Transverse colon (tissue), 4 donors: ENCODE data around the gene SNX22. TPM values are rescaled to one million over a fixed set of nuclear protein-coding genes. Genes with fewer than 3 reads are reported as not detected.

ENCODE experiments used
- DNase-seq: peaks from one replicate; pipeline ENCODE4 v3.0.0-alpha.2; 2019
- H3K27ac ChIP-seq, 4 donors: fragments of 200-600 bp; sonication (generic); 2 replicates each; pipeline ENCODE4 v1.5.1; 2016 to 2018; ENCODE audit warnings: inconsistent platforms in 4 of 4
- H3K27me3 ChIP-seq: fragments of 200-600 bp; sonication (generic); 2 replicates; pipeline ENCODE4 v1.5.1; 2017; ENCODE audit warnings: inconsistent platforms
- H3K36me3 ChIP-seq, 4 donors: fragments of 200-600 bp; sonication (generic); 2 replicates each; pipeline ENCODE4 v1.5.1; 2017 to 2019; ENCODE audit warnings: inconsistent platforms in 4 of 4
- H3K4me1 ChIP-seq, 4 donors: fragments of 200-600 bp; sonication (generic); 2 replicates each; pipeline ENCODE4 v1.5.1; 2017 to 2020; ENCODE audit warnings: inconsistent platforms in 4 of 4
- H3K4me3 ChIP-seq, 4 donors: fragments of 200-600 bp; sonication (generic); 1 replicate in 1 of 4; 2 replicates in 3 of 4; pipeline versions ENCODE4 v1.5.1 to v1.6.1; 2017 to 2019; ENCODE audit warnings: inconsistent platforms in 4 of 4
- H3K9me3 ChIP-seq, 2 donors: fragments of 200-600 bp; sonication (generic); 2 replicates each; pipeline ENCODE4 v1.5.1; 2017 to 2019; ENCODE audit warnings: inconsistent platforms in 2 of 2
- EP300 ChIP-seq: sonication (generic); formaldehyde crosslinking; IDR thresholded peaks from one replicate; pipeline ENCODE4 v1.6.1; 2017; ENCODE audit warnings: antibody characterized with exemption, low read depth
- POLR2A ChIP-seq: fragments of 450-650 bp; IDR thresholded peaks from one replicate; pipeline ENCODE4 v1.6.1; 2016; ENCODE audit warnings: antibody characterized with exemption, mild to moderate bottlenecking, moderate library complexity
- POLR2AphosphoS5 ChIP-seq, 3 donors: sonication (generic); formaldehyde crosslinking; IDR thresholded peaks; one replicate each; pipeline ENCODE4 v1.6.1; 2016; ENCODE audit warnings: antibody characterized with exemption in 3 of 3
- WGBS, 2 donors: methylation state at CpG; one replicate each; pipeline ENCODE4 v1.1.5; 2018; ENCODE audit warnings: low coverage in 1 of 2; 5-methylcytosine and 5-hydroxymethylcytosine counted together
- in situ Hi-C, 4 donors: fragments of 200-750 bp; cut with MboI; loops; one replicate each; pipeline versions ENCODE4 v1.15.0 to v1.15.1; 2017; ENCODE audit warnings: low sequenced_read_pairs in 3 of 4, low pct_ligation_motif_present in 1 of 4, low pct_unique_long_range_greater_than_20kb in 1 of 4
- intact Hi-C: fragments of 100-400 bp; cut with DNase I; formaldehyde crosslinking; loops from one replicate; pipeline ENCODE4 v1.15.1; 2023; ENCODE audit warnings: low total_unique reads
- total RNA-seq, 4 donors: library from RNA; depleted of rRNA; stranded (reverse); fragments of >200 nt; gene quantifications; one replicate each; pipeline ENCODE4 v1.1.0, GENCODE V29; 2016
- TF ChIP-seq, protein P1 (sequence below), 5 experiments: fragments of 200-600 bp in 3 of 5; fragments of 450-650 bp in 2 of 5; sonication (generic) in 3 of 5; IDR thresholded peaks; 1 replicate in 2 of 5; 2 replicates in 3 of 5; pipeline ENCODE4 v1.5.1; 2016 to 2017; ENCODE audit warnings: antibody characterized with exemption in 5 of 5, inconsistent platforms in 3 of 5, mild to moderate bottlenecking in 2 of 5, moderate library complexity in 1 of 5

Gene SNX22
- total RNA-seq, 4 donors from 2014 or later, result 2.2 to 3.7 TPM; not detected in 2

DNA sequence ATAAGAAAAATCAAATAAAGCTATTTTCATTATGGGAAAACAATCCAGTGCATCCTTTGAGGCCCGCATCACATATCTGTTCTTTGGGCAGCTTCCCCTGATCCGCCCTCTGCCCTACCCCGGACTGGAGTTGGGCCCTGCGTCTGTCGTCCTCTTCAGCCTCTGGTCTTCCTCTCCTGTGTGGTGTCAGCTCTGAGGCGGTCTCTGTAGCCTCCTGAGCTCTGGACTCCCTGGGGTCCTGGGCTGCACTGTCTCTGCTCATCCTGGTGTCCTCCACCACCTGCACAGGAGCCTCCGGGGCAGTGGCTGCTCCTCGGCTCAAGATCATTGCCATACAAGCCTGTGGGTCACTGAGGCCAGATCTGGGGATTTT is 7.4 kb upstream of the SNX22 start:
- no peaks in the 10 kb centered on the region for H3K9me3 ChIP-seq
- intact Hi-C loops, result no loop called here

GRCh38 chr15:64144565-64145281 is 6.8 kb upstream of the SNX22 start:
- no peak for DNase-seq
- Histone ChIP-seq H3K9me3 (no peaks in the 10 kb centered on the region), H3K4me3 (no peak overlapping the region), H3K27me3 (no peaks in the 10 kb centered on the region), H3K27ac (no peak overlapping the region), H3K36me3 (peaks cover 0 to 15% (median 0%) of the 10 kb centered on the region in 4 donors), H3K4me1 (no peaks in the 10 kb centered on the region)
- TF ChIP-seq POLR2AphosphoS5 (IDR thresholded peaks at IDR 0.05) (no peak), EP300 (no peak), POLR2A (no peak)
- TF ChIP-seq, protein P1, sequence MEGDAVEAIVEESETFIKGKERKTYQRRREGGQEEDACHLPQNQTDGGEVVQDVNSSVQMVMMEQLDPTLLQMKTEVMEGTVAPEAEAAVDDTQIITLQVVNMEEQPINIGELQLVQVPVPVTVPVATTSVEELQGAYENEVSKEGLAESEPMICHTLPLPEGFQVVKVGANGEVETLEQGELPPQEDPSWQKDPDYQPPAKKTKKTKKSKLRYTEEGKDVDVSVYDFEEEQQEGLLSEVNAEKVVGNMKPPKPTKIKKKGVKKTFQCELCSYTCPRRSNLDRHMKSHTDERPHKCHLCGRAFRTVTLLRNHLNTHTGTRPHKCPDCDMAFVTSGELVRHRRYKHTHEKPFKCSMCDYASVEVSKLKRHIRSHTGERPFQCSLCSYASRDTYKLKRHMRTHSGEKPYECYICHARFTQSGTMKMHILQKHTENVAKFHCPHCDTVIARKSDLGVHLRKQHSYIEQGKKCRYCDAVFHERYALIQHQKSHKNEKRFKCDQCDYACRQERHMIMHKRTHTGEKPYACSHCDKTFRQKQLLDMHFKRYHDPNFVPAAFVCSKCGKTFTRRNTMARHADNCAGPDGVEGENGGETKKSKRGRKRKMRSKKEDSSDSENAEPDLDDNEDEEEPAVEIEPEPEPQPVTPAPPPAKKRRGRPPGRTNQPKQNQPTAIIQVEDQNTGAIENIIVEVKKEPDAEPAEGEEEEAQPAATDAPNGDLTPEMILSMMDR (IDR thresholded peaks at IDR 0.05), result no peak
- WGBS, 2 donors, result 82% methylated on average over 14 of the region's 14 CpGs; no CpG with 5 or more reads in 1 of the 2 donors
- intact Hi-C loops (no loop called here), in situ Hi-C loops (no loop called here)

More for the DNA sequence above, 7.4 kb upstream of the SNX22 start:
- DNase-seq, result no peak
- Histone ChIP-seq H3K36me3 (peaks cover 0 to 15% (median 0%) of the 10 kb centered on the region in 4 donors), H3K27ac (no peak overlapping the region), H3K27me3 (no peaks in the 10 kb centered on the region), H3K4me3 (no peak overlapping the region), H3K4me1 (no peaks in the 10 kb centered on the region)
- TF ChIP-seq EP300 (no peak), POLR2A (no peak), POLR2AphosphoS5 (IDR thresholded peaks at IDR 0.05) (no peak)
- TF ChIP-seq, protein P1 (IDR thresholded peaks at IDR 0.05), result no peak
- in situ Hi-C loops, result no loop called here
- 75 to 100% methylated on average over 1 to 8 of the region's 8 CpGs for WGBS, 2 donors

DNA sequence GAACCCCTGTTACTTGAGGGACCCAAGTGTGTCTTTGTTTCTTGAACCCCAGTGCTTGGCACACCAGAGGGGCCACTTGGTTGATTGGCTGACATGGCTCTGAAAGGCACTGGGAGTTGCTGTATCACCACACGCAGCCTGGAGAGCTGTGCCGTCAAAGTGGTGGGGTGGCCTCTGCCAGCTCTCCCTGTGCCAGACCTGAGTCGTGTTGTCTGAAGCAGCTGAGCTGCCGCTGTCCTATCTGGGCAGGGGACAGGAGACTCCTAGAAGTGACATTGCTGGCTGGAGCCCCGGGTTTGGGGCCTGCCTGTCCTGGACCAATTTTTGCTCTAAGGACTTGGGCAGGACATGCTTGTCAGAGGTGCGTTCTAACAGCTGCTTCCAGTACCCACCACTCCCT is 5.5 kb upstream of the SNX22 start:
- peaks cover 0 to 3% (median 2%) of the 10 kb centered on the region in 4 donors for H3K4me1 ChIP-seq
- H3K9me3 ChIP-seq, result no peaks in the 10 kb centered on the region
- H3K27me3 ChIP-seq, result peaks cover 3% of the 10 kb centered on the region
- TF ChIP-seq, protein P1 (IDR thresholded peaks at IDR 0.05), result no peak
- TF ChIP-seq EP300, result no peak
- TF ChIP-seq POLR2AphosphoS5 (IDR thresholded peaks at IDR 0.05), result no peak
- TF ChIP-seq POLR2A, result no peak
- no peak overlapping the region for H3K4me3 ChIP-seq
- 88% methylated on average over 5 of the region's 6 CpGs; no CpG with 5 or more reads in 1 of the 2 donors for WGBS, 2 donors
- peaks cover 0 to 15% (median 0%) of the 10 kb centered on the region in 4 donors for H3K36me3 ChIP-seq
- intact Hi-C loops (no loop called here), in situ Hi-C loops (no loop called here)
- no peak overlapping the region for H3K27ac ChIP-seq
- DNase-seq, result no peak

DNA sequence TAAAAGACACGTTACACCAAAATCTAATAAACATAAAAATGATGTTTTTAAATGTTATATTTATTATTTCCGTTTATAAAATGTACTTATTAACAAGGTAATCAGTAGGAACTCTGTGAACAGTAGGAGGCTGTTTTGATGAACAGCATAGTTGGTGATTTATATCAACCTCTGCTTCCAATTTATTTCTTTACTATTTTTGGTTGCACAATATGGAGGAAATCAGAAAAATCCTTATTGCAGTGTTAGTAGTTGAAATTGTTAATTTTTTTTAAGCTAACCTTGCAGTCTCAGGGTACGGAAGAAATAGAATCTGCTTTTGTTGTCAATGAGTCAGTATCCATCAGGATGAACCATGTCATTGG is 5.0 kb upstream of the SNX22 start:
- TF ChIP-seq, protein P1 (IDR thresholded peaks at IDR 0.05), result no peak
- TF ChIP-seq POLR2A (no peak), POLR2AphosphoS5 (IDR thresholded peaks at IDR 0.05) (no peak), EP300 (no peak)
- H3K4me1 ChIP-seq, result peaks cover 2 to 8% (median 6%) of the 10 kb centered on the region in 4 donors
- no peaks in the 10 kb centered on the region for H3K9me3 ChIP-seq
- WGBS, 2 donors, result 84 to 93% methylated on average over 3 of the region's 3 CpGs
- H3K4me3 ChIP-seq, result no peak overlapping the region
- intact Hi-C loops (no loop called here), in situ Hi-C loops (no loop called here)
- no peak for DNase-seq
- peaks cover 8% of the 10 kb centered on the region for H3K27me3 ChIP-seq
- H3K27ac ChIP-seq, result no peak overlapping the region
- peaks cover 0 to 15% (median 0%) of the 10 kb centered on the region in 4 donors for H3K36me3 ChIP-seq
